Choroid plexus epithelial cell (primary cell): ENCODE results near the gene IFTAP.

ENCODE experiments used
- DNase-seq: peaks from one replicate; pipeline ENCODE4 v3.0.0-alpha.2; 2010; ENCODE audit warnings: low read depth
- H3K4me3 ChIP-seq: 2 replicates; pipeline ENCODE4 v1.5.1; 2011; ENCODE audit warnings: low read depth, mild to moderate bottlenecking, control low read depth, low read length, moderate library complexity
- CTCF ChIP-seq: conservative IDR thresholded peaks from 2 replicates; pipeline ENCODE4 v1.5.1; 2011; ENCODE audit warnings: low read depth, mild to moderate bottlenecking, control low read depth, inconsistent platforms, low read length, moderate library complexity

Gene IFTAP

GRCh38 chr11:36596880-36597279 lies 2.6 kb downstream of the IFTAP start:
- TF ChIP-seq CTCF: no peak
- no peak overlapping the region for H3K4me3 ChIP-seq
- no peak for DNase-seq

- DNase-seq: no peak
- H3K4me3 ChIP-seq: no peak within 1 kb of the TSS
- no peak for TF ChIP-seq CTCF
Measured at GRCh38 chr11:36598051-36598450, 3.7 kb downstream of the IFTAP start, which contains the start of gene RAG2. TSS of gene RAG2 (minus strand) at chr11:36598236. CDS start at chr11:36594168, 4,068 bp downstream.

GRCh38 chr11:36600180-36600579 lies 5.9 kb downstream of the IFTAP start:
- no peak for DNase-seq
- TF ChIP-seq CTCF: no peak
- H3K4me3 ChIP-seq: no peak overlapping the region

- no peak for TF ChIP-seq CTCF
- no peak overlapping the region for H3K4me3 ChIP-seq
- no peak for DNase-seq
Measured at GRCh38 chr11:36601155-36601554, 6.9 kb downstream of the IFTAP start.

GRCh38 chr11:36602135-36602534 lies 7.8 kb downstream of the IFTAP start:
- TF ChIP-seq CTCF: no peak
- DNase-seq: no peak

GRCh38 chr11:36605221-36606216 lies 11.2 kb downstream of the IFTAP start:
- DNase-seq: no peak
- H3K4me3 ChIP-seq: no peak overlapping the region
- no peak for TF ChIP-seq CTCF

More at GRCh38 chr11:36602135-36602534, 7.8 kb downstream of the IFTAP start:
- H3K4me3 ChIP-seq: no peak overlapping the region
